Measurements from ENCODE around the gene SMPD2.

SMPD2 gene

GRCh38 chr6:109450801-109451200 is 10.3 kb downstream of the SMPD2 start:
- DNase-seq (ENCODE audit: insufficient read length, low spot score) (no peak), FAIRE-seq (no peak)
- TF ChIP-seq POLR2A (IDR thresholded peaks at IDR 0.05; ENCODE audit: low read depth, low read length) (no peak), SPI1 (IDR thresholded peaks at IDR 0.05; ENCODE audit: low read depth, low read length) (no peak), TAF1 (IDR thresholded peaks at IDR 0.05; ENCODE audit: low read depth, low read length) (no peak), PAX5 (IDR thresholded peaks at IDR 0.05; ENCODE audit: insufficient read depth, low read length, severe bottlenecking) (no peak), POLR2AphosphoS5 (IDR thresholded peaks at IDR 0.05; ENCODE audit: low read depth, low read length) (no peak), POU2F2 (IDR thresholded peaks at IDR 0.05; ENCODE audit: low read depth, low read length) (no peak)

GRCh38 chr6:109451376-109451775 is 10.9 kb downstream of the SMPD2 start:
- DNase-seq (ENCODE audit: insufficient read length, low spot score) (no peak), FAIRE-seq (no peak)
- TF ChIP-seq POLR2AphosphoS5 (IDR thresholded peaks at IDR 0.05; ENCODE audit: low read depth, low read length) = no peak
- TF ChIP-seq PAX5 (IDR thresholded peaks at IDR 0.05; ENCODE audit: insufficient read depth, low read length, severe bottlenecking) = no peak
- TF ChIP-seq TAF1 (IDR thresholded peaks at IDR 0.05; ENCODE audit: low read depth, low read length) = no peak
- TF ChIP-seq POLR2A (IDR thresholded peaks at IDR 0.05; ENCODE audit: low read depth, low read length) = no peak
- TF ChIP-seq POU2F2 (IDR thresholded peaks at IDR 0.05; ENCODE audit: low read depth, low read length) = no peak
- TF ChIP-seq SPI1 (IDR thresholded peaks at IDR 0.05; ENCODE audit: low read depth, low read length) = no peak

GRCh38 chr6:109452181-109452580 is 11.7 kb downstream of the SMPD2 start:
- DNase-seq (ENCODE audit: insufficient read length, low spot score) = no peak
- no peak for TF ChIP-seq POU2F2 (IDR thresholded peaks at IDR 0.05; ENCODE audit: low read depth, low read length)
- no peak for TF ChIP-seq SPI1 (IDR thresholded peaks at IDR 0.05; ENCODE audit: low read depth, low read length)
- TF ChIP-seq PAX5 (IDR thresholded peaks at IDR 0.05; ENCODE audit: insufficient read depth, low read length, severe bottlenecking) = no peak
- FAIRE-seq = no peak

- TF ChIP-seq POLR2A (IDR thresholded peaks at IDR 0.05; ENCODE audit: low read depth, low read length) = no peak
- no peak for TF ChIP-seq SPI1 (IDR thresholded peaks at IDR 0.05; ENCODE audit: low read depth, low read length)
- no peak for TF ChIP-seq POU2F2 (IDR thresholded peaks at IDR 0.05; ENCODE audit: low read depth, low read length)
- no peak for TF ChIP-seq PAX5 (IDR thresholded peaks at IDR 0.05; ENCODE audit: insufficient read depth, low read length, severe bottlenecking)
- no peak for TF ChIP-seq POLR2AphosphoS5 (IDR thresholded peaks at IDR 0.05; ENCODE audit: low read depth, low read length)
- no peak for TF ChIP-seq TAF1 (IDR thresholded peaks at IDR 0.05; ENCODE audit: low read depth, low read length)
- DNase-seq (ENCODE audit: insufficient read length, low spot score) = no peak
- no peak for FAIRE-seq
Observed at GRCh38 chr6:109453156-109453555, 12.6 kb downstream of the SMPD2 start.

GRCh38 chr6:109453594-109454495 is 13.3 kb downstream of the SMPD2 start:
- TF ChIP-seq POLR2A (IDR thresholded peaks at IDR 0.05; ENCODE audit: low read depth, low read length) (no peak), TAF1 (IDR thresholded peaks at IDR 0.05; ENCODE audit: low read depth, low read length) (no peak), SPI1 (IDR thresholded peaks at IDR 0.05; ENCODE audit: low read depth, low read length) (no peak), POLR2AphosphoS5 (IDR thresholded peaks at IDR 0.05; ENCODE audit: low read depth, low read length) (no peak), PAX5 (IDR thresholded peaks at IDR 0.05; ENCODE audit: insufficient read depth, low read length, severe bottlenecking) (no peak), POU2F2 (IDR thresholded peaks at IDR 0.05; ENCODE audit: low read depth, low read length) (no peak)
- FAIRE-seq = peak; percentile 82
- no peak for DNase-seq (ENCODE audit: insufficient read length, low spot score)

- peak; percentile 96 for FAIRE-seq
- TF ChIP-seq TAF1 (IDR thresholded peaks at IDR 0.05; ENCODE audit: low read depth, low read length) (no peak; the same call in 1 of the 2 replicates), PAX5 (IDR thresholded peaks at IDR 0.05; ENCODE audit: insufficient read depth, low read length, severe bottlenecking) (no peak), POU2F2 (IDR thresholded peaks at IDR 0.05; ENCODE audit: low read depth, low read length) (peak; percentile 46; the same call in 1 of the 2 replicates), SPI1 (IDR thresholded peaks at IDR 0.05; ENCODE audit: low read depth, low read length) (peak; percentile 92), POLR2AphosphoS5 (IDR thresholded peaks at IDR 0.05; ENCODE audit: low read depth, low read length) (peak; percentile 70), POLR2A (IDR thresholded peaks at IDR 0.05; ENCODE audit: low read depth, low read length) (peak; percentile 74)
- DNase-seq (ENCODE audit: insufficient read length, low spot score) = peak; percentile 68
Observed at GRCh38 chr6:109454496-109455436, 14.2 kb downstream of the SMPD2 start.

GRCh38 chr6:109455437-109456110 is 15.1 kb downstream of the SMPD2 start, which contains the start of gene MICAL1:
TSS of gene MICAL1 (minus strand) at chr6:109455772. CDS start at chr6:109454196, 1,576 bp downstream.
- TF ChIP-seq SPI1 (IDR thresholded peaks at IDR 0.05; ENCODE audit: low read depth, low read length) (no peak), POLR2AphosphoS5 (IDR thresholded peaks at IDR 0.05; ENCODE audit: low read depth, low read length) (peak; percentile 68; the same call in 1 of the 2 replicates), PAX5 (IDR thresholded peaks at IDR 0.05; ENCODE audit: insufficient read depth, low read length, severe bottlenecking) (peak; percentile 88), POU2F2 (IDR thresholded peaks at IDR 0.05; ENCODE audit: low read depth, low read length) (no peak), TAF1 (IDR thresholded peaks at IDR 0.05; ENCODE audit: low read depth, low read length) (no peak), POLR2A (IDR thresholded peaks at IDR 0.05; ENCODE audit: low read depth, low read length) (peak; percentile 51)
- DNase-seq (ENCODE audit: insufficient read length, low spot score) = peak; percentile 76
- FAIRE-seq = peak; percentile 75

- DNase-seq (ENCODE audit: insufficient read length, low spot score) (no peak), FAIRE-seq (no peak)
- TF ChIP-seq TAF1 (IDR thresholded peaks at IDR 0.05; ENCODE audit: low read depth, low read length) (no peak), POLR2AphosphoS5 (IDR thresholded peaks at IDR 0.05; ENCODE audit: low read depth, low read length) (no peak), POU2F2 (IDR thresholded peaks at IDR 0.05; ENCODE audit: low read depth, low read length) (no peak)
Observed at GRCh38 chr6:109456111-109456583, 15.6 kb downstream of the SMPD2 start.

Measured in GM12891 (cell line).